ENCODE results near the gene SOCS1. TPM values are rescaled to one million over a fixed set of nuclear protein-coding genes. Genes with fewer than 3 reads are reported as not detected.

The SOCS1 gene
- total and polyA plus RNA-seq, 2 of the 4 experiments (the other 2 are of a cell fraction) = 2.0 to 22.0 TPM

- Histone ChIP-seq H3K4me1 (ENCODE audit: control insufficient read depth, insufficient read depth, low read length) (peaks cover 7% of the 10 kb centered on the region; the same call in 1 of the 2 replicates), H4K8ac (ENCODE audit: low read depth in 2 of 2, low read length in 2 of 2) (no peak overlapping the region), H2BK120ac (ENCODE audit: low read depth, low read length) (no peak overlapping the region), H3K27ac (ENCODE audit: insufficient read depth, low read length) (no peak overlapping the region), H3K4me3 (ENCODE audit: insufficient read depth, low read depth, low read length) (no peak overlapping the region), H3K36me3 (ENCODE audit: control insufficient read depth, insufficient read depth, low read length) (no peaks in the 10 kb centered on the region), H3K9me1 (ENCODE audit: insufficient read depth, low read length) (no peaks in the 10 kb centered on the region), H4K5ac (ENCODE audit: low read depth, low read length) (no peak overlapping the region), H2AK5ac (ENCODE audit: low read depth, low read length) (no peak overlapping the region), H3K9me3 (ENCODE audit: control insufficient read depth, insufficient read depth, low read length) (peaks cover 7% of the 10 kb centered on the region), H2AK9ac (replicated peaks; ENCODE audit: low read depth, low read length, poor library complexity) (no peak overlapping the region), H3K27me3 (ENCODE audit: control insufficient read depth, insufficient read depth, low read length) (peaks cover 12% of the 10 kb centered on the region), H2AFZ (replicated peaks; ENCODE audit: low read length, poor library complexity) (no peak overlapping the region), H3K14ac (replicated peaks; ENCODE audit: low read depth, low read length) (no peak overlapping the region), H3K79me1 (ENCODE audit: low read depth in 1 of 2, low read length in 2 of 2) (no peaks in the 10 kb centered on the region), H3K4me2 (ENCODE audit: low read depth, low read length) (no peak overlapping the region), H3K9ac (ENCODE audit: low read depth, low read length) (no peak overlapping the region), H2BK5ac (ENCODE audit: low read depth, low read length, poor library complexity, severe bottlenecking) (no peak overlapping the region), H3K4ac (ENCODE audit: low read depth, low read length) (no peak overlapping the region), H3K23ac (ENCODE audit: low read depth, low read length) (no peak overlapping the region), H4K20me1 (ENCODE audit: insufficient read depth, low read length) (no peaks in the 10 kb centered on the region), H2BK20ac (ENCODE audit: low read depth, low read length) (no peak overlapping the region), H3K18ac (ENCODE audit: low read depth, low read length) (no peak overlapping the region), H3K56ac (ENCODE audit: extremely low read depth, insufficient read depth, low read length) (no peak overlapping the region), H2BK15ac (ENCODE audit: low read depth, low read length) (no peak overlapping the region), H4K91ac (ENCODE audit: insufficient read depth, low read depth, low read length) (no peak overlapping the region)
- no peak for ATAC-seq (ENCODE audit: low read depth)
- in situ Hi-C loops (cut with MboI; ENCODE audit: low sequenced_read_pairs) = no loop called here
- dilution Hi-C loops (cut with HindIII; ENCODE audit: low sequenced_read_pairs, unreplicated experiment) = no loop called here
- ChIA-PET CTCF (no interaction called here), POLR2A (ENCODE audit: unreplicated experiment) (no interaction called here)
- DNase-seq = no peak
- intact Hi-C loops (cut with micrococcal nuclease) = no loop called here
- WGBS, 2 experiments (ENCODE audit: extremely low coverage in 2 of 2, insufficient read length in 1 of 2) = 91% methylated on average over 7 of the region's 12 CpGs; no CpG with 5 or more reads in 1 of the 2 experiments
- BruUV-seq (replicated peaks) = no TSS peak
- TF ChIP-seq RCOR1 (IDR thresholded peaks at IDR 0.05; ENCODE audit: insufficient replicate concordance, low read length) (no peak), MXI1 (IDR thresholded peaks at IDR 0.05; ENCODE audit: borderline replicate concordance, low read depth, low read length) (no peak), MAZ (IDR thresholded peaks at IDR 0.05; ENCODE audit: borderline replicate concordance, low read depth, low read length) (no peak)
Measured at GRCh38 chr16:11277607-11278337, 21.8 kb upstream of the SOCS1 start.

Data from IMR-90 (cell line).